ENCODE data around the gene GRB10. TPM values are rescaled to one million over a fixed set of nuclear protein-coding genes. Genes with fewer than 3 reads are reported as not detected.

Gene GRB10
- 10 to 100 TPM in 2 of 4 donors, 1 to 10 TPM in 2; 3.5 to 35.1 (median 9.2) TPM for total RNA-seq

- peak within 1 kb of the TSS; percentile 31 to 71 (median 46) for H3K4me3 ChIP-seq
- peak within 1 kb of the TSS in 1 of 4 donors; percentile 44 for H3K27ac ChIP-seq
- no peaks in the 10 kb centered on the region for H3K36me3 ChIP-seq
- TF ChIP-seq, protein P1, sequence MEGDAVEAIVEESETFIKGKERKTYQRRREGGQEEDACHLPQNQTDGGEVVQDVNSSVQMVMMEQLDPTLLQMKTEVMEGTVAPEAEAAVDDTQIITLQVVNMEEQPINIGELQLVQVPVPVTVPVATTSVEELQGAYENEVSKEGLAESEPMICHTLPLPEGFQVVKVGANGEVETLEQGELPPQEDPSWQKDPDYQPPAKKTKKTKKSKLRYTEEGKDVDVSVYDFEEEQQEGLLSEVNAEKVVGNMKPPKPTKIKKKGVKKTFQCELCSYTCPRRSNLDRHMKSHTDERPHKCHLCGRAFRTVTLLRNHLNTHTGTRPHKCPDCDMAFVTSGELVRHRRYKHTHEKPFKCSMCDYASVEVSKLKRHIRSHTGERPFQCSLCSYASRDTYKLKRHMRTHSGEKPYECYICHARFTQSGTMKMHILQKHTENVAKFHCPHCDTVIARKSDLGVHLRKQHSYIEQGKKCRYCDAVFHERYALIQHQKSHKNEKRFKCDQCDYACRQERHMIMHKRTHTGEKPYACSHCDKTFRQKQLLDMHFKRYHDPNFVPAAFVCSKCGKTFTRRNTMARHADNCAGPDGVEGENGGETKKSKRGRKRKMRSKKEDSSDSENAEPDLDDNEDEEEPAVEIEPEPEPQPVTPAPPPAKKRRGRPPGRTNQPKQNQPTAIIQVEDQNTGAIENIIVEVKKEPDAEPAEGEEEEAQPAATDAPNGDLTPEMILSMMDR (IDR thresholded peaks at IDR 0.05) = peak in 1 of 6 experiments; percentile 9
- TF ChIP-seq POLR2A (IDR thresholded peaks at IDR 0.05) = no peak
- no peak for DNase-seq
- intact Hi-C loops (cut with DNase I) = loop anchor here (10.0 kb wide), 1 partner anchor 282 kb away; no protein-coding TSS in a partner anchor
- no peaks in the 10 kb centered on the region for H3K9me3 ChIP-seq
- peaks cover 3 to 35% (median 11%) of the 10 kb centered on the region in 3 donors for H3K4me1 ChIP-seq
- peaks cover 0 to 8% (median 0%) of the 10 kb centered on the region in 4 donors for H3K27me3 ChIP-seq
- 20 to 70% methylated on average over 3 to 9 of the region's 95 CpGs for WGBS, 2 donors
Observed at GRCh38 chr7:50782375-50783208, at the start of gene GRB10. Gene GRB10, minus strand, starts transcription at chr7:50782896. Its CDS starts 50,574 bp downstream, at chr7:50732322.

- no peak for TF ChIP-seq POLR2A (IDR thresholded peaks at IDR 0.05)
- TF ChIP-seq, protein P1 (IDR thresholded peaks at IDR 0.05) = no peak
- intact Hi-C loops (cut with DNase I) = no loop called here
- no peak for DNase-seq
- H3K4me3 ChIP-seq = no peak overlapping the region
- peaks cover 0 to 15% (median 0%) of the 10 kb centered on the region in 4 donors for H3K27me3 ChIP-seq
- WGBS, 2 donors = 78 to 83% methylated on average over 2 of the region's 2 CpGs
- H3K4me1 ChIP-seq = peaks cover 0 to 6% (median 0%) of the 10 kb centered on the region in 3 donors
- H3K9me3 ChIP-seq = no peaks in the 10 kb centered on the region
- no peak overlapping the region for H3K27ac ChIP-seq
- H3K36me3 ChIP-seq = no peaks in the 10 kb centered on the region
Observed at GRCh38 chr7:50828801-50829200, 46.1 kb upstream of the GRB10 start.

DNA sequence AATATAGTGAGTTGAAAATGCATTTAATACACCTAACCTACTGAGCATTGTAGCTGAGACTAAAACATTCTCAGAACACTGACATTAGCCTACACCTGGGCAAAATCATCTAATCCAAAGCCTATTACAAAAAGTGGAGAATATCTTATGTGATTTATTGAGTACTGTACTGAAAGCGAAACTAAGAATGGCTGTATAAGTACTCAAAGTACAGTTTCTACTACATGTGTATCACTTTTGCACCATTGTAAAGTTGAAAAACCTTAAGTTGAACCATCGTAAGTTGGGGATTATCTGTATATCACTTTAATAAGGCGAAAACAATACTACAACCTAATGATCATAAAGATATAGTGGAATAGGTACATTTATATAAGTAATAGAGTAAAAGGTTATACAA lies 45.4 kb upstream of the GRB10 start:
- Histone ChIP-seq H3K36me3 (no peaks in the 10 kb centered on the region), H3K27me3 (peaks cover 0 to 10% (median 0%) of the 10 kb centered on the region in 4 donors), H3K9me3 (no peaks in the 10 kb centered on the region), H3K4me3 (no peak overlapping the region), H3K4me1 (peaks cover 0 to 6% (median 0%) of the 10 kb centered on the region in 3 donors), H3K27ac (no peak overlapping the region)
- WGBS, 2 donors = 88 to 96% methylated on average over 3 of the region's 3 CpGs
- DNase-seq = no peak
- intact Hi-C loops (cut with DNase I) = no loop called here
- no peak for TF ChIP-seq POLR2A (IDR thresholded peaks at IDR 0.05)
- TF ChIP-seq, protein P1 (IDR thresholded peaks at IDR 0.05) = no peak

GRCh38 chr7:50827281-50827680 lies 44.6 kb upstream of the GRB10 start:
- Histone ChIP-seq H3K27ac (no peak overlapping the region), H3K9me3 (no peaks in the 10 kb centered on the region), H3K4me1 (peaks cover 0 to 6% (median 0%) of the 10 kb centered on the region in 3 donors), H3K4me3 (no peak overlapping the region), H3K27me3 (peaks cover 0 to 8% (median 0%) of the 10 kb centered on the region in 4 donors), H3K36me3 (no peaks in the 10 kb centered on the region)
- no peak for DNase-seq
- intact Hi-C loops (cut with DNase I) = no loop called here
- no peak for TF ChIP-seq POLR2A (IDR thresholded peaks at IDR 0.05)
- TF ChIP-seq, protein P1 (IDR thresholded peaks at IDR 0.05) = no peak
